H1 (cell line): ENCODE results near the gene MGLL. TPM values are rescaled to one million over a fixed set of nuclear protein-coding genes. Genes with fewer than 3 reads are reported as not detected.

Experiments
- CTCF ChIA-PET: fragments of 300-600 bp; sonication (Branson Sonifier 250); formaldehyde crosslinking; loops from one replicate; lab custom pipeline; 2021; ENCODE audit not compliant: partially characterized antibody; lab: Charles Lee
- POLR2A ChIA-PET: fragments of 300-600 bp; sonication (Branson Sonifier 250); formaldehyde crosslinking; loops from one replicate; lab custom pipeline; 2021; ENCODE audit warnings: inconsistent platforms; ENCODE audit not compliant: partially characterized antibody; lab: Charles Lee
- DNase-seq, 2 experiments: peaks; one replicate each; pipeline versions ENCODE4 v3.0.0 to v3.0.0-alpha.2; 2010 to 2022; ENCODE audit warnings: low spot score in 2 of 2, low read depth in 1 of 2, mixed read lengths in 1 of 2
- FAIRE-seq: peaks from 2 replicates; lab custom pipeline; 2011; peaks lifted over from hg19 to GRCh38; lab: Jason Lieb, UNC
- H2AFZ ChIP-seq: 2 replicates; pipeline ENCODE4 v1.8.1; 2012; ENCODE audit warnings: low read length, inconsistent platforms
- H2AK5ac ChIP-seq: 2 replicates; pipeline ENCODE4 v1.6.1; 2013; ENCODE audit warnings: low read depth, low read length
- H2BK120ac ChIP-seq: replicated peaks from 2 replicates; pipeline ENCODE3; 2013; ENCODE audit warnings: low read depth, low read length, inconsistent platforms
- H2BK12ac ChIP-seq: 2 replicates; pipeline ENCODE4 v1.6.1; 2013; ENCODE audit warnings: low read depth, low read length
- H2BK15ac ChIP-seq: 2 replicates; pipeline ENCODE4 v1.6.1; 2013; ENCODE audit warnings: low read length
- H2BK20ac ChIP-seq: 2 replicates; pipeline ENCODE4 v1.6.1; 2013; ENCODE audit warnings: low read length
- H2BK5ac ChIP-seq: 2 replicates; pipeline ENCODE4 v1.6.1; 2013; ENCODE audit warnings: low read depth, low read length
- H3K14ac ChIP-seq: 2 replicates; pipeline ENCODE4 v1.6.1; 2013; ENCODE audit warnings: inconsistent platforms; ENCODE audit not compliant: insufficient read length
- H3K18ac ChIP-seq: 2 replicates; pipeline ENCODE4 v1.6.1; 2013; ENCODE audit warnings: low read length; ENCODE audit errors: extremely low read depth
- H3K23ac ChIP-seq: 2 replicates; pipeline ENCODE4 v1.6.1; 2013; ENCODE audit warnings: inconsistent platforms; ENCODE audit not compliant: insufficient read length
- H3K23me2 ChIP-seq: 2 replicates; pipeline ENCODE4 v1.6.1; 2013; ENCODE audit warnings: low read depth, low read length
- H3K27ac ChIP-seq: 2 replicates; pipeline ENCODE4 v1.6.1; 2011; ENCODE audit warnings: low read depth, low read length, inconsistent platforms
- H3K27me3 ChIP-seq, 4 experiments: replicated peaks in 1 of 4; 1 replicate in 1 of 4; 2 replicates in 3 of 4; pipeline versions ENCODE4 v1.6.1 to v1.8.1; 2011 to 2013; ENCODE audit warnings: low read length in 3 of 4, mild to moderate bottlenecking in 3 of 4, inconsistent platforms in 2 of 4, mixed read lengths in 2 of 4, moderate library complexity in 1 of 4; ENCODE audit not compliant: control insufficient read depth in 3 of 4, insufficient read depth in 3 of 4; ENCODE audit errors: extremely low read depth in 1 of 4
- H3K36me3 ChIP-seq, 4 experiments: 2 replicates each; pipeline versions ENCODE4 v1.6.1 to v1.8.1; 2011 to 2013; ENCODE audit warnings: mild to moderate bottlenecking in 4 of 4, low read length in 3 of 4, moderate library complexity in 2 of 4, control low read depth in 1 of 4, inconsistent platforms in 1 of 4; ENCODE audit not compliant: insufficient read depth in 4 of 4, control insufficient read depth in 2 of 4
- H3K4ac ChIP-seq: replicated peaks from 2 replicates; pipeline ENCODE3; 2013; ENCODE audit warnings: low read length, low read depth, mixed read lengths, inconsistent platforms; ENCODE audit not compliant: insufficient read length
- H3K4me1 ChIP-seq, 4 experiments: replicated peaks in 1 of 4; 1 replicate in 1 of 4; 2 replicates in 3 of 4; pipeline versions ENCODE4 v1.6.1 to v1.8.1; 2011 to 2013; ENCODE audit warnings: low read length in 3 of 4, inconsistent platforms in 2 of 4, mixed read lengths in 1 of 4; ENCODE audit not compliant: insufficient read depth in 4 of 4, control insufficient read depth in 3 of 4
- H3K4me2 ChIP-seq, 2 experiments: 2 replicates each; pipeline versions ENCODE4 v1.6.1 to v1.8.1; 2011 to 2013; ENCODE audit warnings: low read depth in 2 of 2, low read length in 2 of 2, control low read depth in 1 of 2, inconsistent platforms in 1 of 2, mild to moderate bottlenecking in 1 of 2; ENCODE audit not compliant: insufficient read depth in 1 of 2
- H3K4me3 ChIP-seq, 4 experiments: fragments of 200-600, 300-600 bp in 1 of 4; sonication (generic), shearing (Covaris generic), sonication (Bioruptor Twin) in 1 of 4; 2 replicates each; pipeline versions ENCODE4 v1.5.1 to v1.8.1; 2011 to 2016; ENCODE audit warnings: low read length in 4 of 4, low read depth in 3 of 4, control low read depth in 2 of 4, inconsistent platforms in 2 of 4, mild to moderate bottlenecking in 2 of 4, mixed read lengths in 1 of 4, moderate library complexity in 1 of 4; ENCODE audit not compliant: insufficient read depth in 2 of 4; ENCODE audit errors: extremely low read depth in 1 of 4
- H3K56ac ChIP-seq: replicated peaks from 2 replicates; pipeline ENCODE3; 2013; ENCODE audit warnings: low read depth, mild to moderate bottlenecking, mixed read lengths, low read length, inconsistent platforms; ENCODE audit not compliant: insufficient read length
- H3K79me1 ChIP-seq: 2 replicates; pipeline ENCODE4 v1.6.1; 2013; ENCODE audit warnings: low read depth, low read length, control low read depth
- H3K79me2 ChIP-seq, 2 experiments: 2 replicates each; pipeline versions ENCODE4 v1.6.1 to v1.8.1; 2012 to 2013; ENCODE audit warnings: low read length in 2 of 2, mild to moderate bottlenecking in 2 of 2, inconsistent platforms in 1 of 2; ENCODE audit not compliant: insufficient read depth in 2 of 2, control insufficient read depth in 1 of 2
- H3K9ac ChIP-seq, 4 experiments: replicated peaks in 1 of 4; 1 replicate in 1 of 4; 2 replicates in 3 of 4; pipeline versions ENCODE4 v1.6.1 to v1.8.1; 2011 to 2013; ENCODE audit warnings: low read depth in 3 of 4, low read length in 3 of 4, control low read depth in 2 of 4, mild to moderate bottlenecking in 2 of 4, moderate library complexity in 2 of 4, inconsistent platforms in 1 of 4; ENCODE audit errors: extremely low read depth in 1 of 4
- H3K9me3 ChIP-seq, 2 experiments: 2 replicates each; pipeline versions ENCODE4 v1.6.1 to v1.8.1; 2012 to 2013; ENCODE audit warnings: mild to moderate bottlenecking in 2 of 2, moderate library complexity in 2 of 2, control low read depth in 1 of 2, inconsistent platforms in 1 of 2, low read depth in 1 of 2, low read length in 1 of 2, mixed read lengths in 1 of 2; ENCODE audit not compliant: insufficient read depth in 2 of 2
- H4K20me1 ChIP-seq, 2 experiments: replicated peaks in 1 of 2; 2 replicates each; pipeline versions ENCODE3 to v1.8.1; 2011 to 2013; ENCODE audit warnings: inconsistent platforms in 2 of 2, low read length in 2 of 2, mild to moderate bottlenecking in 1 of 2; ENCODE audit not compliant: insufficient read depth in 2 of 2, control insufficient read depth in 1 of 2
- H4K5ac ChIP-seq: 2 replicates; pipeline ENCODE4 v1.6.1; 2013; ENCODE audit warnings: low read length, low read depth, mixed read lengths, inconsistent platforms; ENCODE audit not compliant: insufficient read length
- H4K8ac ChIP-seq: 2 replicates; pipeline ENCODE4 v1.8.0; 2013; ENCODE audit warnings: mild to moderate bottlenecking, moderate library complexity, low read length, inconsistent platforms; ENCODE audit not compliant: insufficient read depth; ENCODE audit errors: extremely low read depth
- H4K91ac ChIP-seq: replicated peaks from 2 replicates; pipeline ENCODE3; 2013; ENCODE audit warnings: low read length, mixed read lengths, inconsistent platforms; ENCODE audit not compliant: insufficient read length
- CBX5 ChIP-seq: fragments of 300-800, 300-1000 bp; sonication (generic); IDR thresholded peaks from 2 replicates; pipeline ENCODE4 v1.7.1; 2016; ENCODE audit warnings: antibody characterized with exemption, low read length, low read depth
- CHD1 ChIP-seq: IDR thresholded peaks from 2 replicates; pipeline ENCODE4 v1.6.1; 2012; ENCODE audit warnings: low read depth, low read length, improper control_type of control experiment
- CTBP2 ChIP-seq: IDR thresholded peaks from 2 replicates; pipeline ENCODE4 v1.7.0; 2011; ENCODE audit warnings: borderline replicate concordance, mild to moderate bottlenecking, moderate library complexity, mixed read lengths, low read length; ENCODE audit not compliant: insufficient read depth, insufficient read length
- GTF2F1 ChIP-seq: IDR thresholded peaks from 2 replicates; pipeline ENCODE4 v1.6.1; 2012; ENCODE audit warnings: low read depth, low read length, improper control_type of control experiment, borderline replicate concordance
- MAFK ChIP-seq: IDR thresholded peaks from 2 replicates; pipeline ENCODE4 v1.6.1; 2012; ENCODE audit warnings: low read depth, mild to moderate bottlenecking, improper control_type of control experiment, low read length
- NANOG ChIP-seq: IDR thresholded peaks from 2 replicates; pipeline ENCODE4 v1.6.1; 2011; ENCODE audit warnings: low read length, low read depth, mild to moderate bottlenecking, inconsistent platforms; ENCODE audit not compliant: insufficient read depth, poor library complexity, severe bottlenecking
- RAD21 ChIP-seq, 2 experiments: IDR thresholded peaks in 1 of 2; conservative IDR thresholded peaks in 1 of 2; 2 replicates each; pipeline ENCODE4 v1.6.1; 2011; ENCODE audit warnings: low read depth in 2 of 2, low read length in 2 of 2, improper control_type of control experiment in 1 of 2, inconsistent platforms in 1 of 2, mild to moderate bottlenecking in 1 of 2, moderate library complexity in 1 of 2
- SIX5 ChIP-seq: IDR thresholded peaks from 2 replicates; pipeline ENCODE4 v1.6.1; 2011; ENCODE audit warnings: mild to moderate bottlenecking, low read depth, low read length
- SP4 ChIP-seq: IDR thresholded peaks from 2 replicates; pipeline ENCODE4 v1.6.1; 2012; ENCODE audit warnings: low read length, inconsistent platforms
- SUZ12 ChIP-seq: fragments of 200-600 bp; sonication (generic); IDR thresholded peaks from 2 replicates; pipeline ENCODE4 v1.6.1; 2012; ENCODE audit warnings: mild to moderate bottlenecking, inconsistent platforms, low read length, moderate library complexity, mixed read lengths
- TAF1 ChIP-seq: IDR thresholded peaks from 2 replicates; pipeline ENCODE4 v1.6.1; 2011; ENCODE audit warnings: mild to moderate bottlenecking, low read depth, low read length
- TAF7 ChIP-seq: optimal IDR thresholded peaks from 2 replicates; pipeline ENCODE3; 2011; ENCODE audit warnings: low read depth, mild to moderate bottlenecking, inconsistent platforms, low read length, moderate library complexity, borderline replicate concordance
- WGBS, 2 experiments: shearing (Covaris generic) in 1 of 2; methylation state at CpG; one replicate each; pipeline versions ENCODE4 v1.1.6 to v1.1.7; 2013 to 2015; ENCODE audit warnings: low lambda C conversion rate in 2 of 2, mixed read lengths in 2 of 2, inconsistent platforms in 1 of 2, low coverage in 1 of 2, missing lambda C conversion rate in 1 of 2; ENCODE audit not compliant: insufficient replicate concordance in 2 of 2, insufficient coverage in 1 of 2, insufficient read length in 1 of 2; ENCODE audit errors: extremely low coverage in 1 of 2, missing lambda C conversion rate in 1 of 2; 5-methylcytosine and 5-hydroxymethylcytosine counted together
- polyA plus RNA-seq, 7 experiments: library from polyadenylated mRNA; depleted of rRNA in 3 of 7; stranded (reverse) in 5 of 7; unstranded in 2 of 7; fragments of >200 nt in 5 of 7; fragments of 200-250 nt in 2 of 7; gene quantifications; 1 replicate in 5 of 7; 2 replicates in 1 of 7; 4 replicates in 1 of 7; pipeline versions ENCODE4 v1.2.1 to v1.2.3, GENCODE V29; 2011 to 2013; ENCODE audit warnings: missing spikeins in 2 of 7, mixed read lengths in 2 of 7
- total RNA-seq: library from RNA; stranded (reverse); fragmentation: NEBNext Ultra II Directional; extraction: Animal tissue kit (Norgen Biotek cat#: 25700); gene quantifications from 2 replicates; pipeline ENCODE4 v1.2.1, GENCODE V29; 2021

The MGLL gene
- total and polyA plus RNA-seq, 2 of the 8 experiments (the other 6 are each of a cell fraction or from before 2014, with no cell fraction given): 0.05 to 0.34 TPM

DNA sequence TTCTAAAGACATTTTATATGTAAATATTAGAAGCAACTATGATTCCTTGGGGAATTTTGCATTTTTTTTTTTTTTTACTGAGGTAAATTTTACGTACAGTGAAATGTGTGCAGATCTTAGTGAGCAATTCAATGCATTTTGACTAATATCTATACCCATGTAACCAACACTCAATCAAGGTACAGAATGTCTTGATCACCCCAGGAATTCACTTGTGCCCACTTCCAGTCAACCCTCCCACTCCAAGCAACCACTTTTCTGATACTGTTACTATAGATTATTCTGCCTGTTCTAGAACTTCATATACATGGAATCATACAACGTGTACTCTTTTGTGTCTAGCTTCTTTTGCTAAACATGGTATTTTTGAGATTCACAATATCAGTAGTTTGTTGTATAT, 45.1 kb upstream of the MGLL start:
- H3K9me3 ChIP-seq: no peaks in the 10 kb centered on the region
- H3K79me2 ChIP-seq: no peaks in the 10 kb centered on the region
- no peak overlapping the region for H3K4me2 ChIP-seq

More for the DNA sequence above, 45.1 kb upstream of the MGLL start:
- Histone ChIP-seq H3K4me3 (no peak overlapping the region), H4K20me1 (no peaks in the 10 kb centered on the region), H3K36me3 (no peaks in the 10 kb centered on the region), H2BK20ac (no peak overlapping the region)
- no peak for TF ChIP-seq MAFK
- TF ChIP-seq CBX5: no peak
- TF ChIP-seq TAF7: no peak
- no peak for TF ChIP-seq SP4
- TF ChIP-seq SUZ12: no peak
- TF ChIP-seq CHD1: no peak
- TF ChIP-seq GTF2F1: no peak
- TF ChIP-seq SIX5: no peak
- no peak for TF ChIP-seq RAD21 (IDR thresholded peaks at IDR 0.05 in 1 of 2, conservative IDR thresholded peaks at IDR 0.05 in 1 of 2; ENCODE audit: low read depth in 2 of 2, low read length in 2 of 2)
- TF ChIP-seq CTBP2: no peak
- no peak for TF ChIP-seq TAF1
- no peak for TF ChIP-seq NANOG
- TF ChIP-seq, all 59 proteins: peak for 0
- ChIA-PET POLR2A (no interaction called here), CTCF (no interaction called here)
- no peak overlapping the region for H2AK5ac ChIP-seq
- H3K79me1 ChIP-seq: no peaks in the 10 kb centered on the region
- H4K91ac ChIP-seq: no peak overlapping the region
- H3K9ac ChIP-seq: no peak overlapping the region
- no peak overlapping the region for H3K56ac ChIP-seq
- H2BK120ac ChIP-seq: no peak overlapping the region
- H4K5ac ChIP-seq: no peak overlapping the region
- no peak overlapping the region for H2AFZ ChIP-seq
- no peak for DNase-seq
- H2BK12ac ChIP-seq: no peak overlapping the region
- H4K8ac ChIP-seq: no peak overlapping the region
- H2BK5ac ChIP-seq: no peak overlapping the region
- no peak overlapping the region for H3K27ac ChIP-seq
- WGBS, 2 experiments: 89% methylated on average over 2 of the region's 2 CpGs; no CpG with 5 or more reads in 1 of the 2 experiments
- FAIRE-seq: no peak
- no peaks in the 10 kb centered on the region for H3K23me2 ChIP-seq
- H3K18ac ChIP-seq: no peak overlapping the region
- H3K14ac ChIP-seq: no peak overlapping the region
- H3K4me1 ChIP-seq: no peaks in the 10 kb centered on the region
- H3K4ac ChIP-seq: no peak overlapping the region
- no peak overlapping the region for H2BK15ac ChIP-seq
- no peaks in the 10 kb centered on the region for H3K27me3 ChIP-seq
- no peak overlapping the region for H3K23ac ChIP-seq
